Muscle layer of duodenum (tissue), 2 donors: ENCODE results near the gene KCND3.

Source experiments
- H3K27ac ChIP-seq: one replicate; pipeline ENCODE4 v1.7.0; 2013; ENCODE audit warnings: mild to moderate bottlenecking, low read length
- H3K27me3 ChIP-seq: one replicate; pipeline ENCODE4 v1.7.0; 2013; ENCODE audit warnings: low read depth, mild to moderate bottlenecking, control low read depth, low read length
- H3K36me3 ChIP-seq, 2 donors: one replicate each; pipeline ENCODE4 v1.7.0; 2013; ENCODE audit warnings: low read length in 2 of 2, control low read depth in 1 of 2, mild to moderate bottlenecking in 1 of 2; ENCODE audit not compliant: insufficient read depth in 2 of 2, control insufficient read depth in 1 of 2
- H3K4me1 ChIP-seq, 2 donors: one replicate each; pipeline ENCODE4 v1.7.0; 2013; ENCODE audit warnings: low read length in 2 of 2, mild to moderate bottlenecking in 2 of 2, control low read depth in 1 of 2, moderate library complexity in 1 of 2; ENCODE audit not compliant: insufficient read depth in 2 of 2, control insufficient read depth in 1 of 2
- H3K4me3 ChIP-seq, 2 donors: one replicate each; pipeline ENCODE4 v1.7.0; 2013; ENCODE audit warnings: low read length in 2 of 2, low read depth in 1 of 2, mild to moderate bottlenecking in 1 of 2
- H3K9me3 ChIP-seq, 2 donors: one replicate each; pipeline ENCODE4 v1.7.0; 2013; ENCODE audit warnings: low read length in 2 of 2, control low read depth in 1 of 2, mild to moderate bottlenecking in 1 of 2; ENCODE audit not compliant: control insufficient read depth in 1 of 2
- donor health status: healthy.

KCND3 gene

GRCh38 chr1:111956155-111956771 lies 33.2 kb downstream of the KCND3 start:
- no peaks in the 10 kb centered on the region for H3K9me3 ChIP-seq
- H3K4me1 ChIP-seq: peaks cover 0 to 11% of the 10 kb centered on the region in 2 donors
- H3K4me3 ChIP-seq: no peak overlapping the region
- no peak overlapping the region for H3K27ac ChIP-seq
- no peaks in the 10 kb centered on the region for H3K36me3 ChIP-seq
- no peaks in the 10 kb centered on the region for H3K27me3 ChIP-seq

- no peak overlapping the region for H3K4me3 ChIP-seq
- no peaks in the 10 kb centered on the region for H3K9me3 ChIP-seq
- H3K27ac ChIP-seq: no peak overlapping the region
- no peaks in the 10 kb centered on the region for H3K36me3 ChIP-seq
- peaks cover 0 to 11% of the 10 kb centered on the region in 2 donors for H3K4me1 ChIP-seq
- no peaks in the 10 kb centered on the region for H3K27me3 ChIP-seq
Observed at GRCh38 chr1:111955755-111956154, 33.7 kb downstream of the KCND3 start.

- H3K9me3 ChIP-seq: no peaks in the 10 kb centered on the region
- no peaks in the 10 kb centered on the region for H3K27me3 ChIP-seq
- no peaks in the 10 kb centered on the region for H3K36me3 ChIP-seq
- H3K4me3 ChIP-seq: no peak overlapping the region
- H3K27ac ChIP-seq: no peak overlapping the region
- H3K4me1 ChIP-seq: peaks cover 0 to 13% of the 10 kb centered on the region in 2 donors
Observed at GRCh38 chr1:111953797-111954196, 35.7 kb downstream of the KCND3 start.

- Histone ChIP-seq H3K36me3 (no peaks in the 10 kb centered on the region), H3K4me3 (no peak overlapping the region), H3K9me3 (no peaks in the 10 kb centered on the region), H3K27ac (no peak overlapping the region), H3K4me1 (peaks cover 5 to 20% of the 10 kb centered on the region in 2 donors), H3K27me3 (no peaks in the 10 kb centered on the region)
Observed at GRCh38 chr1:111952125-111952657, 37.3 kb downstream of the KCND3 start.

GRCh38 chr1:111948209-111949171 lies 41.0 kb downstream of the KCND3 start:
- Histone ChIP-seq H3K36me3 (no peaks in the 10 kb centered on the region), H3K9me3 (no peaks in the 10 kb centered on the region), H3K27me3 (no peaks in the 10 kb centered on the region), H3K4me1 (peaks cover 5 to 13% of the 10 kb centered on the region in 2 donors), H3K27ac (peak overlapping the region; percentile 42), H3K4me3 (no peak overlapping the region)

GRCh38 chr1:111943846-111944749 lies 45.4 kb downstream of the KCND3 start:
- Histone ChIP-seq H3K27me3 (no peaks in the 10 kb centered on the region), H3K36me3 (no peaks in the 10 kb centered on the region), H3K27ac (no peak overlapping the region), H3K4me3 (no peak overlapping the region), H3K4me1 (peaks cover 5 to 13% of the 10 kb centered on the region in 2 donors), H3K9me3 (no peaks in the 10 kb centered on the region)

- Histone ChIP-seq H3K27me3 (no peaks in the 10 kb centered on the region), H3K4me1 (peaks cover 4% of the 10 kb centered on the region in 2 donors), H3K9me3 (no peaks in the 10 kb centered on the region), H3K4me3 (no peak overlapping the region), H3K27ac (no peak overlapping the region), H3K36me3 (no peaks in the 10 kb centered on the region)
Observed at GRCh38 chr1:111943066-111943465, 46.4 kb downstream of the KCND3 start.

- Histone ChIP-seq H3K27ac (no peak overlapping the region), H3K27me3 (no peaks in the 10 kb centered on the region)
Observed at GRCh38 chr1:111938536-111938935, 50.9 kb downstream of the KCND3 start.

GRCh38 chr1:111938123-111938522 lies 51.3 kb downstream of the KCND3 start:
- Histone ChIP-seq H3K27ac (no peak overlapping the region), H3K4me3 (no peak overlapping the region), H3K36me3 (no peaks in the 10 kb centered on the region), H3K4me1 (no peaks in the 10 kb centered on the region), H3K9me3 (no peaks in the 10 kb centered on the region), H3K27me3 (no peaks in the 10 kb centered on the region)

More at GRCh38 chr1:111938536-111938935, 50.9 kb downstream of the KCND3 start:
- H3K9me3 ChIP-seq: no peaks in the 10 kb centered on the region
- no peaks in the 10 kb centered on the region for H3K4me1 ChIP-seq
- H3K36me3 ChIP-seq: no peaks in the 10 kb centered on the region
- H3K4me3 ChIP-seq: no peak overlapping the region

- Histone ChIP-seq H3K36me3 (no peaks in the 10 kb centered on the region), H3K4me3 (no peak overlapping the region), H3K27me3 (no peaks in the 10 kb centered on the region), H3K4me1 (no peaks in the 10 kb centered on the region), H3K27ac (no peak overlapping the region), H3K9me3 (no peaks in the 10 kb centered on the region)
Observed at GRCh38 chr1:111937147-111937725, 52.2 kb downstream of the KCND3 start.
